ENCODE measurements around the gene MYO18A.

- TF ChIP-seq CTCF (IDR thresholded peaks at IDR 0.05) (no peak), POLR2AphosphoS5 (IDR thresholded peaks at IDR 0.05) (no peak), POLR2A (IDR thresholded peaks at IDR 0.05; ENCODE audit: low read depth) (no peak)
Observed at GRCh38 chr17:29120433-29120832, 59.8 kb downstream of the MYO18A start.

Measured in esophagus muscularis mucosa (tissue), 3 donors.